ENCODE measurements around the gene ILKAP. TPM values are rescaled to one million over a fixed set of nuclear protein-coding genes. Genes with fewer than 3 reads are reported as not detected.

ILKAP gene
- total RNA-seq, 1 experiment from 2014 or later, result 41.5 TPM

DNA sequence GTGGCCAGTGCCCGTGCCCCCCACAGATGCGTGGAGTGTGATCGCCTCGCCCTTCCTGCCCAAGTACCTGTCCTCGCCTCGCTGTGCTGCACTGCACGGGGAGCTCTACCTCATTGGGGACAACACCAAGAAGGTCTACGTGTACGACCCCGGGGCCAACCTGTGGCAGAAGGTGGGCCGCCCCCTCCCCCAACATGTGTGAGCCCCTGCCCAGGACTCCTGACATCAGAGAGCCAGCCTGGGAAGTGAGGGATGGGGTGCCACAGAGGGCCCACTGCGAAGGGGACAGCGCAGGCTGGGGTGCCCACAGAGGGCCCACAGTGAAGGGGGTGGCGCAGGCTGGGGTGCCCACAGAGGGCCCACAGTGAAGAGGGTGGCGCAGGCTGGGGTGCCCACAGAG, 54.5 kb downstream of the ILKAP start:
- Mint-ChIP-seq H3K27me3 (ENCODE audit: low read depth) (no peaks in the 10 kb centered on the region), H3K4me1 (peaks cover 4 to 6% of the 10 kb centered on the region in 2 experiments), H3K27ac (no peak overlapping the region), H3K36me3 (ENCODE audit: insufficient read depth in 1 of 3, low read depth in 3 of 3) (no peaks in the 10 kb centered on the region), H3K9me3 (no peaks in the 10 kb centered on the region), H3K4me3 (no peak overlapping the region)
- Histone ChIP-seq H3K9me3 (ENCODE audit: control insufficient read depth, low read depth, low read length) (no peaks in the 10 kb centered on the region), H4K20me1 (ENCODE audit: control insufficient read depth, insufficient read depth, insufficient read length) (no peaks in the 10 kb centered on the region), H3K27me3 (ENCODE audit: insufficient read depth, low read length) (no peaks in the 10 kb centered on the region), H3K18ac (ENCODE audit: insufficient read length, low read depth, low read length) (no peak overlapping the region), H3K4me2 (ENCODE audit: insufficient read depth, insufficient read length, low read length) (no peak overlapping the region), H3K23ac (ENCODE audit: insufficient read length, low read depth, low read length) (no peak overlapping the region), H3K14ac (ENCODE audit: insufficient read depth, low read length) (no peak overlapping the region), H4K8ac (replicated peaks; ENCODE audit: insufficient read length, low read depth, low read length) (no peak overlapping the region), H3K9ac (ENCODE audit: extremely low read depth, insufficient read length, low read length) (no peak overlapping the region), H2BK15ac (ENCODE audit: low read depth, low read length) (no peak overlapping the region), H3K23me2 (ENCODE audit: insufficient read length, low read depth, low read length, poor library complexity, severe bottlenecking) (no peaks in the 10 kb centered on the region), H3K79me2 (ENCODE audit: insufficient read depth, low read length) (no peaks in the 10 kb centered on the region), H2AFZ (ENCODE audit: low read length) (no peak overlapping the region), H4K5ac (ENCODE audit: insufficient read length, low read depth, low read length) (no peak overlapping the region), H2BK12ac (ENCODE audit: insufficient read length, low read depth, low read length) (no peak overlapping the region), H3K56ac (ENCODE audit: insufficient read length, low read depth, low read length) (no peak overlapping the region), H2BK120ac (ENCODE audit: low read depth, low read length, poor library complexity, severe bottlenecking) (no peak overlapping the region), H2BK5ac (ENCODE audit: insufficient read length, low read length) (no peak overlapping the region), H3K27ac (ENCODE audit: insufficient read length, low read depth, low read length) (no peak overlapping the region), H3T11ph (ENCODE audit: low read length) (no peak overlapping the region), H2BK20ac (ENCODE audit: low read depth, low read length, poor library complexity, severe bottlenecking) (no peak overlapping the region), H3K4ac (ENCODE audit: low read depth, low read length) (no peak overlapping the region), H2AK5ac (ENCODE audit: insufficient read length, low read length) (no peak overlapping the region), H4K91ac (ENCODE audit: insufficient read length, low read depth, low read length) (no peak overlapping the region), H3K79me1 (ENCODE audit: insufficient read depth, low read depth, low read length, poor library complexity, severe bottlenecking) (no peaks in the 10 kb centered on the region), H3K4me1 (ENCODE audit: insufficient read depth, low read length) (no peaks in the 10 kb centered on the region)
- WGBS (ENCODE audit: extremely low coverage, insufficient read length, low lambda C conversion rate), result no CpG with 5 or more reads among the region's 15 CpGs
- DNase-seq, result no peak
- TF ChIP-seq, protein P1, sequence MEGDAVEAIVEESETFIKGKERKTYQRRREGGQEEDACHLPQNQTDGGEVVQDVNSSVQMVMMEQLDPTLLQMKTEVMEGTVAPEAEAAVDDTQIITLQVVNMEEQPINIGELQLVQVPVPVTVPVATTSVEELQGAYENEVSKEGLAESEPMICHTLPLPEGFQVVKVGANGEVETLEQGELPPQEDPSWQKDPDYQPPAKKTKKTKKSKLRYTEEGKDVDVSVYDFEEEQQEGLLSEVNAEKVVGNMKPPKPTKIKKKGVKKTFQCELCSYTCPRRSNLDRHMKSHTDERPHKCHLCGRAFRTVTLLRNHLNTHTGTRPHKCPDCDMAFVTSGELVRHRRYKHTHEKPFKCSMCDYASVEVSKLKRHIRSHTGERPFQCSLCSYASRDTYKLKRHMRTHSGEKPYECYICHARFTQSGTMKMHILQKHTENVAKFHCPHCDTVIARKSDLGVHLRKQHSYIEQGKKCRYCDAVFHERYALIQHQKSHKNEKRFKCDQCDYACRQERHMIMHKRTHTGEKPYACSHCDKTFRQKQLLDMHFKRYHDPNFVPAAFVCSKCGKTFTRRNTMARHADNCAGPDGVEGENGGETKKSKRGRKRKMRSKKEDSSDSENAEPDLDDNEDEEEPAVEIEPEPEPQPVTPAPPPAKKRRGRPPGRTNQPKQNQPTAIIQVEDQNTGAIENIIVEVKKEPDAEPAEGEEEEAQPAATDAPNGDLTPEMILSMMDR (conservative IDR thresholded peaks at IDR 0.05), result no peak

Measured in H9 (cell line).